Liver (tissue), 9 donors: Measurements from ENCODE around the gene PLCB1. TPM values are rescaled to one million over a fixed set of nuclear protein-coding genes. Genes with fewer than 3 reads are reported as not detected.
A peak's percentile ranks its signal among the peaks of the same experiment; 100 is the strongest.

ENCODE experiments used
- DNase-seq: peaks from one replicate; pipeline ENCODE4 v3.0.0-alpha.2; 2017; ENCODE audit warnings: low spot score
- H3K27ac ChIP-seq, 2 donors: one replicate each; pipeline ENCODE4 v1.7.0; 2013; ENCODE audit warnings: inconsistent platforms in 2 of 2, low read length in 2 of 2, control low read depth in 1 of 2, low read depth in 1 of 2, mild to moderate bottlenecking in 1 of 2
- H3K27me3 ChIP-seq, 4 donors: one replicate each; pipeline versions ENCODE4 v1.6.1 to v1.7.0; 2013; ENCODE audit warnings: low read length in 3 of 4, inconsistent platforms in 1 of 4, mild to moderate bottlenecking in 1 of 4, moderate library complexity in 1 of 4; ENCODE audit not compliant: control insufficient read depth in 4 of 4, insufficient read depth in 4 of 4
- H3K36me3 ChIP-seq, 4 donors: one replicate each; pipeline versions ENCODE4 v1.6.1 to v1.7.0; 2013; ENCODE audit warnings: low read length in 3 of 4, mild to moderate bottlenecking in 3 of 4, low read depth in 1 of 4, moderate library complexity in 1 of 4; ENCODE audit not compliant: control insufficient read depth in 4 of 4, insufficient read depth in 3 of 4
- H3K4me1 ChIP-seq, 4 donors: one replicate each; pipeline versions ENCODE4 v1.6.1 to v1.7.0; 2013; ENCODE audit warnings: low read length in 3 of 4, mild to moderate bottlenecking in 3 of 4, moderate library complexity in 1 of 4; ENCODE audit not compliant: control insufficient read depth in 4 of 4, insufficient read depth in 4 of 4
- H3K4me3 ChIP-seq, 3 donors: one replicate each; pipeline versions ENCODE4 v1.6.1 to v1.7.0; 2013; ENCODE audit warnings: low read length in 3 of 3, control low read depth in 1 of 3, low read depth in 1 of 3, mild to moderate bottlenecking in 1 of 3
- H3K9ac ChIP-seq, 2 donors: one replicate each; pipeline ENCODE4 v1.7.0; 2013; ENCODE audit warnings: low read length in 2 of 2, mild to moderate bottlenecking in 2 of 2, moderate library complexity in 2 of 2, control low read depth in 1 of 2, low read depth in 1 of 2
- H3K9me3 ChIP-seq, 4 donors: one replicate each; pipeline versions ENCODE4 v1.6.1 to v1.7.0; 2013; ENCODE audit warnings: low read length in 3 of 4; ENCODE audit not compliant: control insufficient read depth in 4 of 4
- EGR1 ChIP-seq, 2 donors: IDR thresholded peaks; 2 replicates each; pipeline ENCODE4 v1.6.1; 2016 to 2018; ENCODE audit warnings: antibody characterized with exemption in 2 of 2, low read depth in 2 of 2
- FOXA1 ChIP-seq: IDR thresholded peaks from 2 replicates; pipeline ENCODE4 v1.6.1; 2016; ENCODE audit warnings: antibody characterized with exemption
- GABPA ChIP-seq, 2 donors: IDR thresholded peaks in 1 of 2; conservative IDR thresholded peaks in 1 of 2; 2 replicates each; pipeline ENCODE4 v1.6.1; 2016; ENCODE audit warnings: antibody characterized with exemption in 2 of 2, mild to moderate bottlenecking in 1 of 2, moderate library complexity in 1 of 2
- HNF4A ChIP-seq, 2 donors: conservative IDR thresholded peaks; 2 replicates each; pipeline ENCODE4 v1.6.1; 2016; ENCODE audit warnings: antibody characterized with exemption in 2 of 2, mild to moderate bottlenecking in 2 of 2
- HNF4G ChIP-seq: IDR thresholded peaks from 2 replicates; pipeline ENCODE4 v1.6.1; 2016; ENCODE audit warnings: antibody characterized with exemption
- JUND ChIP-seq, 2 donors: IDR thresholded peaks; 2 replicates each; pipeline ENCODE4 v1.6.1; 2016; ENCODE audit warnings: antibody characterized with exemption in 2 of 2
- NR2F2 ChIP-seq: IDR thresholded peaks from 2 replicates; pipeline ENCODE4 v1.6.1; 2016; ENCODE audit warnings: antibody characterized with exemption
- RAD21 ChIP-seq, 2 donors: IDR thresholded peaks; 2 replicates each; pipeline ENCODE4 v1.6.1; 2016; ENCODE audit warnings: antibody characterized with exemption in 2 of 2, mild to moderate bottlenecking in 2 of 2
- RXRA ChIP-seq, 2 donors: IDR thresholded peaks; 2 replicates each; pipeline ENCODE4 v1.6.1; 2017 to 2018; ENCODE audit warnings: antibody characterized with exemption in 2 of 2, mild to moderate bottlenecking in 1 of 2
- SP1 ChIP-seq: IDR thresholded peaks from 2 replicates; pipeline ENCODE4 v1.6.1; 2018; ENCODE audit warnings: antibody characterized with exemption, mild to moderate bottlenecking
- TAF1 ChIP-seq: conservative IDR thresholded peaks from 2 replicates; pipeline ENCODE4 v1.6.1; 2016; ENCODE audit warnings: antibody characterized with exemption, mild to moderate bottlenecking
- YY1 ChIP-seq: IDR thresholded peaks from 2 replicates; pipeline ENCODE4 v1.6.1; 2016; ENCODE audit warnings: antibody characterized with exemption, mild to moderate bottlenecking
- WGBS: extraction: QIAGEN DNeasy Blood & Tissue Kit; methylation state at CpG from one replicate; pipeline ENCODE4 v1.1.7; 2013; 5-methylcytosine and 5-hydroxymethylcytosine counted together
- polyA plus RNA-seq, 2 donors: library from polyadenylated mRNA; stranded (reverse) in 1 of 2; unstranded in 1 of 2; fragments of 200-250 nt in 1 of 2; fragments of >200 nt in 1 of 2; fragmentation: Nextera tagmentation in 1 of 2; extraction: Ambion mirVana in 1 of 2; gene quantifications; one replicate each; pipeline versions ENCODE4 v1.2.1 to v1.2.3, GENCODE V29; 2013 to 2015
- total RNA-seq, 2 donors: library from RNA; depleted of rRNA; stranded (reverse); fragments of >200 nt; gene quantifications; one replicate each; pipeline ENCODE4 v1.2.3, GENCODE V29; 2014
- TF ChIP-seq, protein P1 (sequence below): IDR thresholded peaks from 2 replicates; pipeline ENCODE4 v1.6.1; 2016; ENCODE audit warnings: antibody characterized with exemption
- TF ChIP-seq, protein P2 (sequence below): IDR thresholded peaks from 2 replicates; pipeline ENCODE4 v1.6.1; 2016; ENCODE audit warnings: antibody characterized with exemption
- TF ChIP-seq, protein P3 (sequence below): IDR thresholded peaks from 2 replicates; pipeline ENCODE4 v1.6.1; 2016; ENCODE audit warnings: antibody characterized with exemption
- TF ChIP-seq, protein P4 (sequence below): fragments of 150-350 bp; IDR thresholded peaks from 2 replicates; pipeline ENCODE4 v1.5.1; 2017; ENCODE audit warnings: improper control_type of control experiment, low read depth, low read length; ENCODE audit not compliant: missing input control
- TF ChIP-seq, protein P5 (sequence below): IDR thresholded peaks from 2 replicates; pipeline ENCODE4 v1.6.1; 2016; ENCODE audit warnings: antibody characterized with exemption, mild to moderate bottlenecking
- donor health status: healthy.
- donor health status: healthy.
- donor health status: healthy.
- donor health status: healthy.
- donor health status: healthy.

PLCB1 gene
- total and polyA plus RNA-seq, 4 donors, result 3.7 to 13.5 (median 5.9) TPM

DNA sequence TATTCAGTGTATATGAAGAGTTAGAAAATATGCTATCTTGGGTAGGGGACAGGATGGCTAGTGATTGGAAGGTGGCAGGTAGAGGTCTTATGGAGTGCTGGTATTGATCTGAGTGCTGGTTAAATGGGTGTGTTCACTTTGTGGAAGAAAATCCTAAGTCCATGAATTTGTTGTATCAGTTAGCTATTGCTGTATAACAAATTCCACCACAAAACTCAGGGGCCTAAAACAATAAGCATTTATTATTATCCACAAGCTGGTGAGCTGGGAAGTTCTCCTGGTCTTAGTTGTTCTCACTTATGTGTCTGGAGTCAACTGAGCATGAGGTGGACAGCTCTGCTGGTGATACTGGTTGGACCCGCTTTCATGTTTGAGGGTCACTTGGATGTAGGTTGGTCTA, 724.6 kb downstream of the PLCB1 start (continued):
- TF ChIP-seq FOXA1 (no peak), RAD21 (IDR thresholded peaks at IDR 0.05) (no peak), NR2F2 (no peak), SP1 (no peak), JUND (IDR thresholded peaks at IDR 0.05) (no peak), RXRA (IDR thresholded peaks at IDR 0.05) (no peak), GABPA (IDR thresholded peaks at IDR 0.05 in 1 of 2, conservative IDR thresholded peaks at IDR 0.05 in 1 of 2) (no peak)
- TF ChIP-seq, protein P1, sequence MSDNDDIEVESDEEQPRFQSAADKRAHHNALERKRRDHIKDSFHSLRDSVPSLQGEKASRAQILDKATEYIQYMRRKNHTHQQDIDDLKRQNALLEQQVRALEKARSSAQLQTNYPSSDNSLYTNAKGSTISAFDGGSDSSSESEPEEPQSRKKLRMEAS, result no peak
- TF ChIP-seq, protein P2, sequence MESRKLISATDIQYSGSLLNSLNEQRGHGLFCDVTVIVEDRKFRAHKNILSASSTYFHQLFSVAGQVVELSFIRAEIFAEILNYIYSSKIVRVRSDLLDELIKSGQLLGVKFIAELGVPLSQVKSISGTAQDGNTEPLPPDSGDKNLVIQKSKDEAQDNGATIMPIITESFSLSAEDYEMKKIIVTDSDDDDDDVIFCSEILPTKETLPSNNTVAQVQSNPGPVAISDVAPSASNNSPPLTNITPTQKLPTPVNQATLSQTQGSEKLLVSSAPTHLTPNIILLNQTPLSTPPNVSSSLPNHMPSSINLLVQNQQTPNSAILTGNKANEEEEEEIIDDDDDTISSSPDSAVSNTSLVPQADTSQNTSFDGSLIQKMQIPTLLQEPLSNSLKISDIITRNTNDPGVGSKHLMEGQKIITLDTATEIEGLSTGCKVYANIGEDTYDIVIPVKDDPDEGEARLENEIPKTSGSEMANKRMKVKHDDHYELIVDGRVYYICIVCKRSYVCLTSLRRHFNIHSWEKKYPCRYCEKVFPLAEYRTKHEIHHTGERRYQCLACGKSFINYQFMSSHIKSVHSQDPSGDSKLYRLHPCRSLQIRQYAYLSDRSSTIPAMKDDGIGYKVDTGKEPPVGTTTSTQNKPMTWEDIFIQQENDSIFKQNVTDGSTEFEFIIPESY, result no peak
- TF ChIP-seq, protein P3, sequence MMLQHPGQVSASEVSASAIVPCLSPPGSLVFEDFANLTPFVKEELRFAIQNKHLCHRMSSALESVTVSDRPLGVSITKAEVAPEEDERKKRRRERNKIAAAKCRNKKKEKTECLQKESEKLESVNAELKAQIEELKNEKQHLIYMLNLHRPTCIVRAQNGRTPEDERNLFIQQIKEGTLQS, result no peak

DNA sequence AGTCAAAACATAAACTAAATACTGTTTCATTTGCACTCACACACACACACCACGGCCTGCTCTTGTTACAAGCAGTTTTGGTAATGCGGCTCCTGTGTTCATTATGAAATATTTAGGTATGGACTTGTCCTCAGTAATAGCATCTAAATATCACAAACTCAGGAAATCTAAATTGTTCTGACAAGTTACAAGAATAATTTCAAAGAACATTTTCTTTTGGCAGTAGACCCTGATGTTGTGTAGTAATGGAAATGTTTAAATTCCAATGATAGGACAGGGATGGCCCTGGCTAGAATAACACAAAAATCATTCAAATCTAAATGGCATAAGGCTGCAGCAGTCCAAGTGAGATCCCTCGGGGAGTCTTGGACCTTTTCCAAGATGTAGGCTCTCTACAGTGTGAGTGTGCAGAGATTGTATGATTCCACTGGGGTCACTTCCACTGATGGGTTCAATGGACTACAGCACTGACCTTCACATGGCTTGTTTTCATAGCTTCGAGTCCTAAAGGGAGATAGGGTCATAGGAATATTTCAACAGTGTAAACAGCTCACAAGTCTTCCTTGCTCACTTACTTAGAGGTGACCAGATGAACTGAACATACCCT, 726.2 kb downstream of the PLCB1 start:
- Histone ChIP-seq H3K27me3 (no peaks in the 10 kb centered on the region), H3K27ac (no peak overlapping the region), H3K36me3 (no peaks in the 10 kb centered on the region), H3K4me3 (no peak overlapping the region), H3K9me3 (no peaks in the 10 kb centered on the region), H3K9ac (no peak overlapping the region), H3K4me1 (peaks cover 0 to 6% (median 0%) of the 10 kb centered on the region in 4 donors)
- 51% methylated on average over 4 of the region's 4 CpGs for WGBS
- no peak for DNase-seq
- TF ChIP-seq, protein P4, sequence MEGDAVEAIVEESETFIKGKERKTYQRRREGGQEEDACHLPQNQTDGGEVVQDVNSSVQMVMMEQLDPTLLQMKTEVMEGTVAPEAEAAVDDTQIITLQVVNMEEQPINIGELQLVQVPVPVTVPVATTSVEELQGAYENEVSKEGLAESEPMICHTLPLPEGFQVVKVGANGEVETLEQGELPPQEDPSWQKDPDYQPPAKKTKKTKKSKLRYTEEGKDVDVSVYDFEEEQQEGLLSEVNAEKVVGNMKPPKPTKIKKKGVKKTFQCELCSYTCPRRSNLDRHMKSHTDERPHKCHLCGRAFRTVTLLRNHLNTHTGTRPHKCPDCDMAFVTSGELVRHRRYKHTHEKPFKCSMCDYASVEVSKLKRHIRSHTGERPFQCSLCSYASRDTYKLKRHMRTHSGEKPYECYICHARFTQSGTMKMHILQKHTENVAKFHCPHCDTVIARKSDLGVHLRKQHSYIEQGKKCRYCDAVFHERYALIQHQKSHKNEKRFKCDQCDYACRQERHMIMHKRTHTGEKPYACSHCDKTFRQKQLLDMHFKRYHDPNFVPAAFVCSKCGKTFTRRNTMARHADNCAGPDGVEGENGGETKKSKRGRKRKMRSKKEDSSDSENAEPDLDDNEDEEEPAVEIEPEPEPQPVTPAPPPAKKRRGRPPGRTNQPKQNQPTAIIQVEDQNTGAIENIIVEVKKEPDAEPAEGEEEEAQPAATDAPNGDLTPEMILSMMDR, result no peak
- TF ChIP-seq GABPA (IDR thresholded peaks at IDR 0.05 in 1 of 2, conservative IDR thresholded peaks at IDR 0.05 in 1 of 2), result no peak
- TF ChIP-seq RXRA (IDR thresholded peaks at IDR 0.05), result peak; percentile 54 to 72
- TF ChIP-seq JUND (IDR thresholded peaks at IDR 0.05), result no peak
- TF ChIP-seq, protein P3, result no peak
- TF ChIP-seq, protein P1, result no peak
- no peak for TF ChIP-seq RAD21 (IDR thresholded peaks at IDR 0.05)
- TF ChIP-seq NR2F2, result peak; percentile 78
- TF ChIP-seq EGR1 (IDR thresholded peaks at IDR 0.05; ENCODE audit: low read depth in 2 of 2), result no peak
- TF ChIP-seq HNF4A (conservative IDR thresholded peaks at IDR 0.05), result no peak
- no peak for TF ChIP-seq FOXA1
- TF ChIP-seq, protein P2, result no peak
- no peak for TF ChIP-seq TAF1
- no peak for TF ChIP-seq HNF4G
- TF ChIP-seq, protein P5, sequence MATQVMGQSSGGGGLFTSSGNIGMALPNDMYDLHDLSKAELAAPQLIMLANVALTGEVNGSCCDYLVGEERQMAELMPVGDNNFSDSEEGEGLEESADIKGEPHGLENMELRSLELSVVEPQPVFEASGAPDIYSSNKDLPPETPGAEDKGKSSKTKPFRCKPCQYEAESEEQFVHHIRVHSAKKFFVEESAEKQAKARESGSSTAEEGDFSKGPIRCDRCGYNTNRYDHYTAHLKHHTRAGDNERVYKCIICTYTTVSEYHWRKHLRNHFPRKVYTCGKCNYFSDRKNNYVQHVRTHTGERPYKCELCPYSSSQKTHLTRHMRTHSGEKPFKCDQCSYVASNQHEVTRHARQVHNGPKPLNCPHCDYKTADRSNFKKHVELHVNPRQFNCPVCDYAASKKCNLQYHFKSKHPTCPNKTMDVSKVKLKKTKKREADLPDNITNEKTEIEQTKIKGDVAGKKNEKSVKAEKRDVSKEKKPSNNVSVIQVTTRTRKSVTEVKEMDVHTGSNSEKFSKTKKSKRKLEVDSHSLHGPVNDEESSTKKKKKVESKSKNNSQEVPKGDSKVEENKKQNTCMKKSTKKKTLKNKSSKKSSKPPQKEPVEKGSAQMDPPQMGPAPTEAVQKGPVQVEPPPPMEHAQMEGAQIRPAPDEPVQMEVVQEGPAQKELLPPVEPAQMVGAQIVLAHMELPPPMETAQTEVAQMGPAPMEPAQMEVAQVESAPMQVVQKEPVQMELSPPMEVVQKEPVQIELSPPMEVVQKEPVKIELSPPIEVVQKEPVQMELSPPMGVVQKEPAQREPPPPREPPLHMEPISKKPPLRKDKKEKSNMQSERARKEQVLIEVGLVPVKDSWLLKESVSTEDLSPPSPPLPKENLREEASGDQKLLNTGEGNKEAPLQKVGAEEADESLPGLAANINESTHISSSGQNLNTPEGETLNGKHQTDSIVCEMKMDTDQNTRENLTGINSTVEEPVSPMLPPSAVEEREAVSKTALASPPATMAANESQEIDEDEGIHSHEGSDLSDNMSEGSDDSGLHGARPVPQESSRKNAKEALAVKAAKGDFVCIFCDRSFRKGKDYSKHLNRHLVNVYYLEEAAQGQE, result no peak
- no peak for TF ChIP-seq YY1
- no peak for TF ChIP-seq SP1
